AG09309 (cell line): ENCODE measurements around the gene TYW1.
"Not testable (repeated sequence)": the region's sequence is repeated elsewhere in the genome, so short reads cannot be mapped to it uniquely, and the experiment has no call there.

ENCODE experiments used
- DNase-seq: peaks from one replicate; pipeline ENCODE4 v3.0.0-alpha.2; 2010; ENCODE audit warnings: low read depth
- H3K4me3 ChIP-seq: 2 replicates; pipeline ENCODE4 v1.5.1; 2011; ENCODE audit warnings: mild to moderate bottlenecking, low read depth, low read length, moderate library complexity; ENCODE audit not compliant: control insufficient read depth
- CTCF ChIP-seq: IDR thresholded peaks from 2 replicates; pipeline ENCODE4 v1.5.1; 2011; ENCODE audit warnings: mild to moderate bottlenecking, low read depth, low read length, inconsistent platforms; ENCODE audit not compliant: insufficient read depth, control insufficient read depth; ENCODE audit errors: missing control alignments

TYW1 gene

GRCh38 chr7:67163285-67163684 lies 166.7 kb downstream of the TYW1 start:
- DNase-seq, H3K4me3 ChIP-seq: not testable (repeated sequence)

- not testable (repeated sequence) for H3K4me3 ChIP-seq, DNase-seq
These were observed 174.5 kb downstream of the TYW1 start for GRCh38 chr7:67171151-67171550.

- not testable (repeated sequence) for H3K4me3 ChIP-seq, DNase-seq
- peak; percentile 24 for TF ChIP-seq CTCF
These were observed 180.1 kb downstream of the TYW1 start for GRCh38 chr7:67176730-67177129.

- not testable (repeated sequence) for H3K4me3 ChIP-seq, DNase-seq
These were observed 182.5 kb downstream of the TYW1 start for GRCh38 chr7:67178915-67179688.

GRCh38 chr7:67182956-67183750 lies 186.5 kb downstream of the TYW1 start:
- not testable (repeated sequence) for DNase-seq, H3K4me3 ChIP-seq

GRCh38 chr7:67184912-67185659 lies 188.5 kb downstream of the TYW1 start:
- not testable (repeated sequence) for DNase-seq, H3K4me3 ChIP-seq

GRCh38 chr7:67185660-67186129 lies 189.1 kb downstream of the TYW1 start:
- DNase-seq, H3K4me3 ChIP-seq: not testable (repeated sequence)

GRCh38 chr7:67189160-67189559 lies 192.5 kb downstream of the TYW1 start:
- DNase-seq, H3K4me3 ChIP-seq: not testable (repeated sequence)

- H3K4me3 ChIP-seq, DNase-seq: not testable (repeated sequence)
These were observed 193.3 kb downstream of the TYW1 start for GRCh38 chr7:67189801-67190465.

GRCh38 chr7:67191002-67191720 lies 194.5 kb downstream of the TYW1 start:
- H3K4me3 ChIP-seq, DNase-seq: not testable (repeated sequence)

GRCh38 chr7:67192123-67192702 lies 195.6 kb downstream of the TYW1 start:
- not testable (repeated sequence) for DNase-seq

GRCh38 chr7:67192889-67193613 lies 196.4 kb downstream of the TYW1 start:
- H3K4me3 ChIP-seq, DNase-seq: not testable (repeated sequence)

More at GRCh38 chr7:67192123-67192702, 195.6 kb downstream of the TYW1 start:
- not testable (repeated sequence) for H3K4me3 ChIP-seq

GRCh38 chr7:67196176-67196575 lies 199.5 kb downstream of the TYW1 start:
- DNase-seq, H3K4me3 ChIP-seq: not testable (repeated sequence)

- H3K4me3 ChIP-seq, DNase-seq: not testable (repeated sequence)
These were observed 202.4 kb downstream of the TYW1 start for GRCh38 chr7:67198865-67199526.
